Measurements from ENCODE around the gene DHTKD1.

DHTKD1 gene

GRCh38 chr10:12042797-12043651 lies 25.7 kb upstream of the DHTKD1 start, which contains the start of gene UPF2 (continued):
- TF ChIP-seq, protein P1, sequence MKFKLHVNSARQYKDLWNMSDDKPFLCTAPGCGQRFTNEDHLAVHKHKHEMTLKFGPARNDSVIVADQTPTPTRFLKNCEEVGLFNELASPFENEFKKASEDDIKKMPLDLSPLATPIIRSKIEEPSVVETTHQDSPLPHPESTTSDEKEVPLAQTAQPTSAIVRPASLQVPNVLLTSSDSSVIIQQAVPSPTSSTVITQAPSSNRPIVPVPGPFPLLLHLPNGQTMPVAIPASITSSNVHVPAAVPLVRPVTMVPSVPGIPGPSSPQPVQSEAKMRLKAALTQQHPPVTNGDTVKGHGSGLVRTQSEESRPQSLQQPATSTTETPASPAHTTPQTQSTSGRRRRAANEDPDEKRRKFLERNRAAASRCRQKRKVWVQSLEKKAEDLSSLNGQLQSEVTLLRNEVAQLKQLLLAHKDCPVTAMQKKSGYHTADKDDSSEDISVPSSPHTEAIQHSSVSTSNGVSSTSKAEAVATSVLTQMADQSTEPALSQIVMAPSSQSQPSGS (tag by site-specific recombination; IDR thresholded peaks at IDR 0.05; ENCODE audit: low read depth): no peak
- TF ChIP-seq ZEB2 (tag by site-specific recombination; IDR thresholded peaks at IDR 0.05) (no peak; the same call in 1 of the 2 replicates), PBX3 (CRISPR knock-in tag; IDR thresholded peaks at IDR 0.05) (no peak), GLIS1 (tag by site-specific recombination; IDR thresholded peaks at IDR 0.05) (peak; percentile 91), ZNF660 (tag by site-specific recombination; IDR thresholded peaks at IDR 0.05) (peak; percentile 55), ZNF394 (tag by site-specific recombination; IDR thresholded peaks at IDR 0.05; ENCODE audit: borderline replicate concordance) (peak; percentile 21; the same call in 1 of the 2 replicates), ZNF324 (tag by site-specific recombination; IDR thresholded peaks at IDR 0.05) (peak; percentile 65; the same call in 1 of the 2 replicates), ZNF335 (tag by site-specific recombination; conservative IDR thresholded peaks at IDR 0.05) (peak; percentile 100), ZBTB7A (tag by site-specific recombination; IDR thresholded peaks at IDR 0.05; ENCODE audit: low read depth) (no peak), ZNF366 (tag by site-specific recombination; conservative IDR thresholded peaks at IDR 0.05) (peak; percentile 82), ZNF157 (tag by site-specific recombination; IDR thresholded peaks at IDR 0.05) (no peak), ZNF2 (tag by site-specific recombination; IDR thresholded peaks at IDR 0.05) (no peak), ZNF221 (tag by site-specific recombination; IDR thresholded peaks at IDR 0.05; ENCODE audit: borderline replicate concordance) (no peak), ZNF426 (tag by site-specific recombination; IDR thresholded peaks at IDR 0.05) (no peak), RBAK (tag by site-specific recombination; IDR thresholded peaks at IDR 0.05) (no peak), ZNF449 (tag by site-specific recombination; IDR thresholded peaks at IDR 0.05) (peak; percentile 21; the same call in 1 of the 2 replicates), ZNF571 (tag by site-specific recombination; IDR thresholded peaks at IDR 0.05) (no peak), ZNF654 (tag by site-specific recombination; IDR thresholded peaks at IDR 0.05; ENCODE audit: low read depth) (no peak), ZNF488 (tag by site-specific recombination; IDR thresholded peaks at IDR 0.05) (no peak), ZNF132 (tag by site-specific recombination; IDR thresholded peaks at IDR 0.05; ENCODE audit: borderline replicate concordance) (no peak), ZNF600 (tag by site-specific recombination; IDR thresholded peaks at IDR 0.05) (peak; percentile 99), GLI2 (tag by site-specific recombination; IDR thresholded peaks at IDR 0.05; ENCODE audit: borderline replicate concordance, low read depth) (no peak), ZSCAN23 (tag by site-specific recombination; IDR thresholded peaks at IDR 0.05) (no peak), ZNF354C (tag by site-specific recombination; IDR thresholded peaks at IDR 0.05; ENCODE audit: borderline replicate concordance, low read depth) (no peak), ZNF112 (tag by site-specific recombination; IDR thresholded peaks at IDR 0.05) (no peak), FEZF1 (tag by site-specific recombination; IDR thresholded peaks at IDR 0.05) (no peak), KLF7 (tag by site-specific recombination; IDR thresholded peaks at IDR 0.05; ENCODE audit: borderline replicate concordance) (peak; percentile 32; the same call in 1 of the 2 replicates), ZNF169 (tag by site-specific recombination; IDR thresholded peaks at IDR 0.05) (no peak), ZNF670 (tag by site-specific recombination; IDR thresholded peaks at IDR 0.05; ENCODE audit: low read depth) (no peak), ZFHX2 (tag by site-specific recombination; conservative IDR thresholded peaks at IDR 0.05) (peak; percentile 28), ZFP37 (tag by site-specific recombination; IDR thresholded peaks at IDR 0.05) (no peak), ZBTB20 (tag by site-specific recombination; IDR thresholded peaks at IDR 0.05) (no peak), KLF9 (tag by site-specific recombination; IDR thresholded peaks at IDR 0.05; ENCODE audit: low read depth) (peak; percentile 72; the same call in 1 of the 2 replicates)
- TF ChIP-seq, protein P2, sequence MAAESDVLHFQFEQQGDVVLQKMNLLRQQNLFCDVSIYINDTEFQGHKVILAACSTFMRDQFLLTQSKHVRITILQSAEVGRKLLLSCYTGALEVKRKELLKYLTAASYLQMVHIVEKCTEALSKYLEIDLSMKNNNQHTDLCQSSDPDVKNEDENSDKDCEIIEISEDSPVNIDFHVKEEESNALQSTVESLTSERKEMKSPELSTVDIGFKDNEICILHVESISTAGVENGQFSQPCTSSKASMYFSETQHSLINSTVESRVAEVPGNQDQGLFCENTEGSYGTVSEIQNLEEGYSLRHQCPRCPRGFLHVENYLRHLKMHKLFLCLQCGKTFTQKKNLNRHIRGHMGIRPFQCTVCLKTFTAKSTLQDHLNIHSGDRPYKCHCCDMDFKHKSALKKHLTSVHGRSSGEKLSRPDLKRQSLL (tag by site-specific recombination; IDR thresholded peaks at IDR 0.05): no peak
